ENCODE results near the gene SERBP1.
"Not testable (repeated sequence)": the region's sequence is repeated elsewhere in the genome, so short reads cannot be mapped to it uniquely, and the experiment has no call there.

Gene SERBP1

GRCh38 chr1:67407498-67407897 lies 22.7 kb downstream of the SERBP1 start:
- 0 out of 2 replicates have a peak overlapping the region, but pooled peaks have one; percentile 3 for H3K27ac ChIP-seq
- TF ChIP-seq CTCF (IDR thresholded peaks at IDR 0.05) = no peak
- no peak for TF ChIP-seq ZFX (IDR thresholded peaks at IDR 0.05; ENCODE audit: borderline replicate concordance)

DNA sequence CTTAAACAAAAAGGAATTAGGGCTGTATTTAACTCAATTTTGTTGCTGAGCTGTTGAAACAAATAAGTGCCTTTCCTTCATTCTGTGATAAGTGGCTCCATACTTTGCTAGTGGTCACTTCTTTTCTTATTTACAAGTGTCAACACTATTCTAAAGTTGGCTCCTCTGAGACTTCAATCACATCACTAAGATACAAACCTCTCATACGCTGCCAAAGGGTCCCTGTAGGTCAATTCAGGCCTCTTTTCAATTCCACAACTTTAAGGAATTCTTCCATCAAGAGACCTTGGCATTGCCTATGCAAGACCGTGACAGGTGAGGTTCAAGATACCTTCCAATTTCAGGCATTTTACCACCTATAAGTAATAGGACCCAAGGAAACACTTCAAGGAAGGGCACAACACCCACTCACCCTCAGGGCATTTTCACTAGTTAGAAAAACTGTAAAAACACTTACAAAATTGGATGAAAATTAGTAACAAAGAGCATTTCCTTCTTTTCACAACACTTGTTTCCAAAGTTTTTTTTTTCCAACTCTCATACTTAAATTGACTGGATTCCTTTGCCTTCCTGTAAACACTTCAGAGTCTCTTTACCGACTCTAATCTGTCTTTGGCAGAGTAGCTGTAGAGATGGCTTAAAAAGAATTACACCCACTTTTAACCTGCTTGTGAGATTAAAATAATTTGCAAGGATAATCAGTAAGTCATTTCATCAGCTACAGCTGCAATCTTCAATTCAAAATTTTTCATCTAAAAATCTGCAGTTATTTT lies 24.5 kb downstream of the SERBP1 start:
- H3K27ac ChIP-seq = no peak overlapping the region; the same call in 1 of the 2 replicates
- no peak for TF ChIP-seq ZFX (IDR thresholded peaks at IDR 0.05; ENCODE audit: borderline replicate concordance)
- TF ChIP-seq CTCF (IDR thresholded peaks at IDR 0.05) = no peak

- no peak for TF ChIP-seq ZFX (IDR thresholded peaks at IDR 0.05; ENCODE audit: borderline replicate concordance)
- TF ChIP-seq CTCF (IDR thresholded peaks at IDR 0.05) = no peak
- H3K27ac ChIP-seq = no peak overlapping the region
These were observed 26.0 kb downstream of the SERBP1 start for GRCh38 chr1:67404212-67404620.

DNA sequence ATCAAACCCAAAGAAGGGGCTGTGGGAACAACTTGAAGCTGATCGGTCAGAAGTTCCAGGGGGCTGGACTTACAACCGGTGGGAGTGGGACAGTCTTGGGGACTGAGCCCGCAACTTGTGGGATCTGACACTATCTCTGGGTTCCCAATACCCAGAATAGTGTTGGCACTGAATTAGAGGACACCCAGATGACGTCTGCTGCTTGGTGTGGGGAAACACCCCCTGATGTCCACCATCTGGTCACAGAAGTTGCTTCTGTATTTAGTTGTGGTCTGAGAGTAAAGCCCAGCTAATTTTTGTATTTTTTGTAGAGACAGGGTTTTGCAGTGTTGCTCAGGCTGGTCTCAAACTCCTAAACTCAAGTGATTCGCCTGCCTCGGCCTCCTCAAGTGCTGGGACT lies 28.8 kb downstream of the SERBP1 start:
- TF ChIP-seq ZFX (IDR thresholded peaks at IDR 0.05; ENCODE audit: borderline replicate concordance) (no peak), CTCF (IDR thresholded peaks at IDR 0.05) (no peak)
- no peak overlapping the region for H3K27ac ChIP-seq

GRCh38 chr1:67400029-67400786 lies 30.0 kb downstream of the SERBP1 start:
- not testable (repeated sequence) for H3K27ac ChIP-seq

- H3K27ac ChIP-seq = no peak overlapping the region
- TF ChIP-seq ZFX (IDR thresholded peaks at IDR 0.05; ENCODE audit: borderline replicate concordance) (no peak), CTCF (IDR thresholded peaks at IDR 0.05) (no peak)
These were observed 30.8 kb downstream of the SERBP1 start for GRCh38 chr1:67399199-67399993.

DNA sequence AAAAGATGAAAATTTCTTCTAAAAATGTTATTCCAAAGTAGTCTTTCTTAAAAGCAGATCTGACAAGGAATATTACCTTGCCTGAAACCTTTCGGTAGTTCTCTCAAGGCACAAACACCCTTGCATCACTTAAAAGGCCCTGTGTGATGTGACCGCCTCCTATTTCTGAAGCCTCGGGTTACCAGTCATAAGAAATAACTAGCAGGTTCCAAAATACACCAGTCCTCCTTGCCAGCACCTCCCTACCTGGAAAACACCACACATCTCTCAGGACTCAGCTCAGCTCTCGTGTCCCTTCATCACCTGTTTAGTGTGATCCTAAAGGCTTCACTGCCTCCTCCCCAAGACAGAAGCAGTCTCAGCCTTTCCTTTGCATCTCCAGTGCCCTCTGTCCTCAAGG lies 35.7 kb downstream of the SERBP1 start:
- no peak overlapping the region for H3K27ac ChIP-seq
- TF ChIP-seq ZFX (IDR thresholded peaks at IDR 0.05; ENCODE audit: borderline replicate concordance) (no peak), CTCF (IDR thresholded peaks at IDR 0.05) (no peak)

All from 22Rv1 (cell line).